ENCODE results near the gene TRIM67.
A peak's percentile ranks its signal among the peaks of the same experiment; 100 is the strongest.

TRIM67 gene

GRCh38 chr1:231162297-231162969, 575 bp downstream of the TRIM67 start (continued):
- TF ChIP-seq SP3 (tag by site-specific recombination; IDR thresholded peaks at IDR 0.05) (peak; percentile 63), ZNF394 (tag by site-specific recombination; IDR thresholded peaks at IDR 0.05; ENCODE audit: borderline replicate concordance) (peak; percentile 17; the same call in 1 of the 2 replicates), ZNF513 (tag by site-specific recombination; IDR thresholded peaks at IDR 0.05) (0 out of 2 replicates have a peak, but pooled peaks have one; percentile 36), ZNF560 (tag by site-specific recombination; IDR thresholded peaks at IDR 0.05; ENCODE audit: borderline replicate concordance) (peak; percentile 94), ZNF747 (tag by site-specific recombination; IDR thresholded peaks at IDR 0.05) (no peak), IKZF3 (tag by site-specific recombination; IDR thresholded peaks at IDR 0.05) (peak; percentile 74; the same call in 1 of the 2 replicates), ZNF843 (tag by site-specific recombination; IDR thresholded peaks at IDR 0.05) (no peak), OVOL3 (tag by site-specific recombination; IDR thresholded peaks at IDR 0.05) (no peak), ZBTB20 (tag by site-specific recombination; IDR thresholded peaks at IDR 0.05) (peak; percentile 74), ZNF324 (tag by site-specific recombination; IDR thresholded peaks at IDR 0.05) (no peak), ZNF837 (tag by site-specific recombination; IDR thresholded peaks at IDR 0.05) (no peak), ZNF18 (tag by site-specific recombination; IDR thresholded peaks at IDR 0.05) (no peak), ZNF639 (tag by site-specific recombination; IDR thresholded peaks at IDR 0.05) (no peak), ZNF223 (tag by site-specific recombination; IDR thresholded peaks at IDR 0.05) (no peak), ZNF596 (tag by site-specific recombination; IDR thresholded peaks at IDR 0.05) (peak; percentile 53; the same call in 1 of the 2 replicates), ZNF138 (tag by site-specific recombination; IDR thresholded peaks at IDR 0.05; ENCODE audit: borderline replicate concordance) (no peak), ZNF501 (tag by site-specific recombination; IDR thresholded peaks at IDR 0.05) (0 out of 2 replicates have a peak, but pooled peaks have one; percentile 63), SCRT1 (tag by site-specific recombination; IDR thresholded peaks at IDR 0.05; ENCODE audit: borderline replicate concordance) (no peak), KLF7 (tag by site-specific recombination; IDR thresholded peaks at IDR 0.05; ENCODE audit: borderline replicate concordance) (no peak; the same call in 1 of the 2 replicates), ZNF792 (tag by site-specific recombination; IDR thresholded peaks at IDR 0.05) (0 out of 2 replicates have a peak, but pooled peaks have one; percentile 21), ZNF404 (tag by site-specific recombination; IDR thresholded peaks at IDR 0.05) (no peak), ZNF514 (tag by site-specific recombination; IDR thresholded peaks at IDR 0.05) (no peak), MYNN (tag by site-specific recombination; IDR thresholded peaks at IDR 0.05; ENCODE audit: borderline replicate concordance) (no peak), ZNF2 (tag by site-specific recombination; IDR thresholded peaks at IDR 0.05) (no peak; the same call in 1 of the 2 replicates), TSHZ1 (tag by site-specific recombination; IDR thresholded peaks at IDR 0.05; ENCODE audit: borderline replicate concordance) (no peak), ZNF549 (tag by site-specific recombination; IDR thresholded peaks at IDR 0.05) (no peak), ZNF600 (tag by site-specific recombination; IDR thresholded peaks at IDR 0.05) (peak; percentile 99), YY2 (tag by site-specific recombination; IDR thresholded peaks at IDR 0.05) (0 out of 2 replicates have a peak, but pooled peaks have one; percentile 62), YY1 (tag by site-specific recombination; IDR thresholded peaks at IDR 0.05) (peak; percentile 19; the same call in 1 of the 2 replicates), ZBTB21 (tag by site-specific recombination; IDR thresholded peaks at IDR 0.05) (no peak), ZNF785 (tag by site-specific recombination; IDR thresholded peaks at IDR 0.05) (no peak), ZNF621 (tag by site-specific recombination; IDR thresholded peaks at IDR 0.05) (no peak), ZNF37A (tag by site-specific recombination; IDR thresholded peaks at IDR 0.05) (no peak), GLI4 (tag by site-specific recombination; IDR thresholded peaks at IDR 0.05) (no peak; the same call in 1 of the 2 replicates), PRDM1 (tag by site-specific recombination; IDR thresholded peaks at IDR 0.05) (no peak)
